Ramos (cell line): ENCODE results near the gene KLRG1.

ENCODE experiments used
- in situ Hi-C: fragments of 300-500 bp; cut with MboI; formaldehyde crosslinking; loops from one replicate; pipeline ENCODE4 v1.14.3; 2022; ENCODE audit warnings: low sequenced_read_pairs; ENCODE audit not compliant: unreplicated experiment

Gene KLRG1

GRCh38 chr12:8989413-8989812 is at the start of gene KLRG1:
KLRG1 (plus strand) TSS chr12:8989546; CDS start chr12:8989636, 90 bp downstream.
- in situ Hi-C loops, result no loop called here

- in situ Hi-C loops, result no loop called here
These were observed 47.5 kb upstream of the KLRG1 start for GRCh38 chr12:8941691-8942478.

GRCh38 chr12:8943565-8944186 is 45.7 kb upstream of the KLRG1 start:
- in situ Hi-C loops, result no loop called here

- in situ Hi-C loops, result no loop called here
These were observed 42.6 kb upstream of the KLRG1 start for GRCh38 chr12:8946733-8947132.

GRCh38 chr12:8947737-8948136 is 41.6 kb upstream of the KLRG1 start:
- in situ Hi-C loops, result no loop called here

GRCh38 chr12:8948701-8949341 is 40.5 kb upstream of the KLRG1 start:
- in situ Hi-C loops, result no loop called here

GRCh38 chr12:8949342-8950220 is 39.8 kb upstream of the KLRG1 start, which contains the start of gene M6PR:
M6PR (minus strand) TSS chr12:8949645; CDS start chr12:8946404, 3,241 bp downstream.
- in situ Hi-C loops, result no loop called here

- in situ Hi-C loops, result no loop called here
These were observed 39.2 kb upstream of the KLRG1 start for GRCh38 chr12:8950221-8950527.

GRCh38 chr12:8950702-8951478 is 38.5 kb upstream of the KLRG1 start:
- in situ Hi-C loops, result no loop called here

GRCh38 chr12:8951744-8952143 is 37.6 kb upstream of the KLRG1 start:
- in situ Hi-C loops, result no loop called here

GRCh38 chr12:8953773-8954402 is 35.5 kb upstream of the KLRG1 start:
- in situ Hi-C loops, result no loop called here

GRCh38 chr12:8956073-8956472 is 33.3 kb upstream of the KLRG1 start:
- in situ Hi-C loops, result no loop called here

GRCh38 chr12:8956772-8957171 is 32.6 kb upstream of the KLRG1 start:
- in situ Hi-C loops, result no loop called here

- in situ Hi-C loops, result no loop called here
These were observed 31.8 kb upstream of the KLRG1 start for GRCh38 chr12:8957561-8957960.

- in situ Hi-C loops, result no loop called here
These were observed 31.3 kb upstream of the KLRG1 start for GRCh38 chr12:8958066-8958465.

- in situ Hi-C loops, result no loop called here
These were observed 29.2 kb upstream of the KLRG1 start for GRCh38 chr12:8960176-8960575.

GRCh38 chr12:8968761-8969160 is 20.6 kb upstream of the KLRG1 start:
- in situ Hi-C loops, result no loop called here

GRCh38 chr12:8969861-8970411 is 19.4 kb upstream of the KLRG1 start:
- in situ Hi-C loops, result no loop called here

GRCh38 chr12:8970432-8970831 is 18.9 kb upstream of the KLRG1 start:
- in situ Hi-C loops, result no loop called here
